GM21515 (cell line): ENCODE results near the gene LMBRD2.
A peak's percentile ranks its signal among the peaks of the same experiment; 100 is the strongest.
"Not testable (repeated sequence)": the region's sequence is repeated elsewhere in the genome, so short reads cannot be mapped to it uniquely, and the experiment has no call there.

ENCODE experiments used
- ATAC-seq: cut with Tn5 transposase; IDR thresholded peaks from one replicate; pipeline ENCODE4 v1.9.1; 2021; ENCODE audit not compliant: unreplicated experiment

LMBRD2 gene

GRCh38 chr5:36151434-36152323 lies at the start of gene LMBRD2, which contains the start of gene SKP2:
LMBRD2 (minus strand) TSS chr5:36151887; CDS start chr5:36143349, 8,538 bp downstream.
SKP2 (plus strand) TSS chr5:36152111; CDS start chr5:36152263, 152 bp downstream.
- ATAC-seq: peak; percentile 99

- no peak for ATAC-seq
Measured at GRCh38 chr5:36200513-36200912, 48.8 kb upstream of the LMBRD2 start.

GRCh38 chr5:36199620-36200019 lies 47.9 kb upstream of the LMBRD2 start:
- no peak for ATAC-seq

GRCh38 chr5:36198783-36199182 lies 47.1 kb upstream of the LMBRD2 start:
- not testable (repeated sequence) for ATAC-seq

GRCh38 chr5:36198281-36198680 lies 46.6 kb upstream of the LMBRD2 start:
- no peak for ATAC-seq

GRCh38 chr5:36193746-36194145 lies 42.1 kb upstream of the LMBRD2 start:
- no peak for ATAC-seq

GRCh38 chr5:36184408-36184807 lies 32.7 kb upstream of the LMBRD2 start:
- not testable (repeated sequence) for ATAC-seq

- no peak for ATAC-seq
Measured at GRCh38 chr5:36181774-36182173, 30.1 kb upstream of the LMBRD2 start.

GRCh38 chr5:36180556-36181350 lies 29.1 kb upstream of the LMBRD2 start:
- no peak for ATAC-seq

- ATAC-seq: no peak
Measured at GRCh38 chr5:36179950-36180349, 28.3 kb upstream of the LMBRD2 start.

GRCh38 chr5:36178524-36178890 lies 26.8 kb upstream of the LMBRD2 start:
- ATAC-seq: no peak

- ATAC-seq: no peak
Measured at GRCh38 chr5:36177715-36178523, 26.2 kb upstream of the LMBRD2 start.

- ATAC-seq: peak; percentile 95
Measured at GRCh38 chr5:36177154-36177553, 25.5 kb upstream of the LMBRD2 start.

GRCh38 chr5:36175043-36175442 lies 23.4 kb upstream of the LMBRD2 start:
- ATAC-seq: no peak

GRCh38 chr5:36174119-36174518 lies 22.4 kb upstream of the LMBRD2 start:
- no peak for ATAC-seq

- no peak for ATAC-seq
Measured at GRCh38 chr5:36173426-36173825, 21.7 kb upstream of the LMBRD2 start.

GRCh38 chr5:36172599-36172998 lies 20.9 kb upstream of the LMBRD2 start:
- ATAC-seq: no peak

- ATAC-seq: no peak
Measured at GRCh38 chr5:36170832-36171424, 19.2 kb upstream of the LMBRD2 start.

GRCh38 chr5:36168737-36169136 lies 17.1 kb upstream of the LMBRD2 start:
- ATAC-seq: no peak

GRCh38 chr5:36164461-36164860 lies 12.8 kb upstream of the LMBRD2 start:
- ATAC-seq: no peak
